ENCODE results near the gene CDC6.

GRCh38 chr17:40340880-40341807 is 53.5 kb downstream of the CDC6 start:
- TF ChIP-seq, protein P1, sequence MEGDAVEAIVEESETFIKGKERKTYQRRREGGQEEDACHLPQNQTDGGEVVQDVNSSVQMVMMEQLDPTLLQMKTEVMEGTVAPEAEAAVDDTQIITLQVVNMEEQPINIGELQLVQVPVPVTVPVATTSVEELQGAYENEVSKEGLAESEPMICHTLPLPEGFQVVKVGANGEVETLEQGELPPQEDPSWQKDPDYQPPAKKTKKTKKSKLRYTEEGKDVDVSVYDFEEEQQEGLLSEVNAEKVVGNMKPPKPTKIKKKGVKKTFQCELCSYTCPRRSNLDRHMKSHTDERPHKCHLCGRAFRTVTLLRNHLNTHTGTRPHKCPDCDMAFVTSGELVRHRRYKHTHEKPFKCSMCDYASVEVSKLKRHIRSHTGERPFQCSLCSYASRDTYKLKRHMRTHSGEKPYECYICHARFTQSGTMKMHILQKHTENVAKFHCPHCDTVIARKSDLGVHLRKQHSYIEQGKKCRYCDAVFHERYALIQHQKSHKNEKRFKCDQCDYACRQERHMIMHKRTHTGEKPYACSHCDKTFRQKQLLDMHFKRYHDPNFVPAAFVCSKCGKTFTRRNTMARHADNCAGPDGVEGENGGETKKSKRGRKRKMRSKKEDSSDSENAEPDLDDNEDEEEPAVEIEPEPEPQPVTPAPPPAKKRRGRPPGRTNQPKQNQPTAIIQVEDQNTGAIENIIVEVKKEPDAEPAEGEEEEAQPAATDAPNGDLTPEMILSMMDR (IDR thresholded peaks at IDR 0.05): no peak
- TF ChIP-seq EZH2 (IDR thresholded peaks at IDR 0.05; ENCODE audit: borderline replicate concordance, insufficient read depth, low read depth, low read length, poor library complexity, severe bottlenecking): no peak

Measured in B cell (primary cell).